Upper lobe of left lung (tissue), 6 donors: ENCODE results near the gene KANSL1. TPM values are rescaled to one million over a fixed set of nuclear protein-coding genes. Genes with fewer than 3 reads are reported as not detected.
"Not testable (repeated sequence)": the region's sequence is repeated elsewhere in the genome, so short reads cannot be mapped to it uniquely, and the experiment has no call there.

Experiments used
- ATAC-seq, 2 donors: fragments of 200-7000 bp; cut with Tn5 transposase; one replicate each; pipeline ENCODE4 v1.9.1; 2022; ENCODE audit warnings: mild to moderate bottlenecking in 2 of 2, moderate library complexity in 2 of 2; ENCODE audit not compliant: low FRiP score in 2 of 2
- DNase-seq, 2 donors: peaks; one replicate each; pipeline ENCODE4 v3.0.0-alpha.2; 2019 to 2020
- H3K27ac ChIP-seq, 4 donors: fragments of 200-600 bp; sonication (generic); one replicate each; pipeline ENCODE4 v1.5.1; 2016 to 2019
- H3K27me3 ChIP-seq, 4 donors: fragments of 200-600 bp; sonication (generic); one replicate each; pipeline ENCODE4 v1.5.1; 2017 to 2019
- H3K36me3 ChIP-seq, 4 donors: fragments of 200-600 bp; sonication (generic); one replicate each; pipeline ENCODE4 v1.5.1; 2016 to 2019
- H3K4me1 ChIP-seq, 4 donors: fragments of 200-600 bp; sonication (generic); one replicate each; pipeline ENCODE4 v1.5.1; 2018 to 2019
- H3K4me3 ChIP-seq, 4 donors: fragments of 200-600 bp; sonication (generic); one replicate each; pipeline ENCODE4 v1.5.1; 2017 to 2019; ENCODE audit warnings: mild to moderate bottlenecking in 2 of 4, moderate library complexity in 1 of 4
- H3K9me3 ChIP-seq, 4 donors: fragments of 200-600 bp; sonication (generic); one replicate each; pipeline ENCODE4 v1.5.1; 2018 to 2019
- CTCF ChIP-seq, 6 experiments: fragments of 450-650 bp in 4 of 6; fragments of 200-600 bp in 2 of 6; sonication (generic) in 2 of 6; IDR thresholded peaks; one replicate each; pipeline ENCODE4 v1.5.1; 2016 to 2019; ENCODE audit warnings: antibody characterized with exemption in 6 of 6
- EP300 ChIP-seq, 4 donors: sonication (generic); formaldehyde crosslinking; IDR thresholded peaks; one replicate each; pipeline ENCODE4 v1.5.1; 2017; ENCODE audit warnings: antibody characterized with exemption in 4 of 4, control low read depth in 2 of 4
- POLR2A ChIP-seq, 4 donors: fragments of 450-650 bp; IDR thresholded peaks; one replicate each; pipeline ENCODE4 v1.5.1; 2016 to 2017; ENCODE audit warnings: antibody characterized with exemption in 4 of 4, mild to moderate bottlenecking in 2 of 4
- POLR2AphosphoS5 ChIP-seq, 2 donors: sonication (generic); formaldehyde crosslinking; IDR thresholded peaks; one replicate each; pipeline ENCODE4 v1.5.1; 2017; ENCODE audit warnings: antibody characterized with exemption in 2 of 2
- WGBS, 2 donors: methylation state at CpG; one replicate each; pipeline ENCODE4 v1.1.5; 2017 to 2018; 5-methylcytosine and 5-hydroxymethylcytosine counted together
- total RNA-seq, 6 donors: library from RNA; depleted of rRNA in 4 of 6; stranded (reverse); fragments of >200 nt in 4 of 6; gene quantifications; one replicate each; pipeline versions ENCODE4 v1.1.0 to v1.2.1, GENCODE V29; 2016 to 2021
- donor health status: DM: no; HTN: no; CAD: no; lungs with moderate emphysema.
- donor health status: DM: no; HTN: yes; CAD: no; lungs with severe emphysema.

The KANSL1 gene
- total RNA-seq, 6 donors from 2014 or later = 60.5 to 294 (median 108) TPM

GRCh38 chr17:46192189-46192438 is 1.1 kb downstream of the KANSL1 start:
- no peak for ATAC-seq
- DNase-seq = no peak
- no peaks in the 10 kb centered on the region for H3K27me3 ChIP-seq
- H3K27ac ChIP-seq = peak overlapping the region; percentile 98 to 100 (median 100)
- peak overlapping the region; percentile 87 to 97 (median 92) for H3K4me3 ChIP-seq
- H3K36me3 ChIP-seq = peaks cover 0 to 1% (median 0%) of the 10 kb centered on the region in 4 donors
- TF ChIP-seq CTCF (IDR thresholded peaks at IDR 0.05) (no peak), POLR2AphosphoS5 (IDR thresholded peaks at IDR 0.05) (no peak), POLR2A (IDR thresholded peaks at IDR 0.05) (no peak), EP300 (IDR thresholded peaks at IDR 0.05) (no peak)
- 1% methylated on average over 7 of the region's 7 CpGs for WGBS, 2 donors
- peaks cover 41 to 58% (median 44%) of the 10 kb centered on the region in 4 donors for H3K4me1 ChIP-seq
- H3K9me3 ChIP-seq = no peaks in the 10 kb centered on the region

- peaks cover 46 to 64% (median 47%) of the 10 kb centered on the region in 4 donors for H3K4me1 ChIP-seq
Measured at GRCh38 chr17:46191322-46192188, 1.7 kb downstream of the KANSL1 start.

GRCh38 chr17:46190763-46191162 is 2.5 kb downstream of the KANSL1 start:
- TF ChIP-seq EP300 (IDR thresholded peaks at IDR 0.05) = no peak
- no peak for TF ChIP-seq CTCF (IDR thresholded peaks at IDR 0.05)
- no peak for TF ChIP-seq POLR2A (IDR thresholded peaks at IDR 0.05)
- TF ChIP-seq POLR2AphosphoS5 (IDR thresholded peaks at IDR 0.05) = no peak
- 29 to 36% methylated on average over 4 of the region's 4 CpGs for WGBS, 2 donors
- no peak for ATAC-seq
- H3K27ac ChIP-seq = peak overlapping the region in 2 of 4 donors; percentile 100
- peak overlapping the region in 3 of 4 donors; percentile 87 to 97 (median 93) for H3K4me3 ChIP-seq
- no peaks in the 10 kb centered on the region for H3K36me3 ChIP-seq
- no peak for DNase-seq
- no peaks in the 10 kb centered on the region for H3K9me3 ChIP-seq
- peaks cover 47 to 71% (median 50%) of the 10 kb centered on the region in 4 donors for H3K4me1 ChIP-seq
- no peaks in the 10 kb centered on the region for H3K27me3 ChIP-seq

More at GRCh38 chr17:46191322-46192188, 1.7 kb downstream of the KANSL1 start:
- DNase-seq = peak in 1 of 2 donors; percentile 36
- Histone ChIP-seq H3K27me3 (no peaks in the 10 kb centered on the region), H3K27ac (peak overlapping the region; percentile 98 to 100 (median 100)), H3K9me3 (no peaks in the 10 kb centered on the region), H3K36me3 (no peaks in the 10 kb centered on the region), H3K4me3 (peak overlapping the region; percentile 87 to 97 (median 92))
- ATAC-seq = no peak
- TF ChIP-seq EP300 (IDR thresholded peaks at IDR 0.05) (no peak), CTCF (IDR thresholded peaks at IDR 0.05) (no peak), POLR2A (IDR thresholded peaks at IDR 0.05) (no peak), POLR2AphosphoS5 (IDR thresholded peaks at IDR 0.05) (peak in 1 of 2 donors; percentile 29)
- WGBS, 2 donors = 0 to 1% methylated on average over 20 of the region's 20 CpGs

GRCh38 chr17:46186827-46187235 is 6.4 kb downstream of the KANSL1 start:
- not testable (repeated sequence) for H3K27ac ChIP-seq, H3K36me3 ChIP-seq, H3K4me3 ChIP-seq, H3K27me3 ChIP-seq, H3K9me3 ChIP-seq
- peak in 1 of 2 donors; percentile 62 for DNase-seq
- H3K4me1 ChIP-seq = peaks cover 76 to 92% (median 78%) of the 10 kb centered on the region in 4 donors
- whole genome bisulfite sequencing, 2 donors = 86 to 90% methylated on average over 3 of the region's 3 CpGs
- ATAC-seq = peak in 1 of 2 donors; percentile 68
- TF ChIP-seq CTCF (IDR thresholded peaks at IDR 0.05) = peak in 3 of 6 experiments; percentile 23 to 48 (median 40)
